Breast epithelium (tissue), 3 donors: ENCODE data around the gene EIF2S3B.

Source experiments
- CTCF ChIP-seq, 3 donors: fragments of 450-650 bp; IDR thresholded peaks; one replicate each; pipeline ENCODE4 v1.5.1; 2016 to 2017; ENCODE audit warnings: antibody characterized with exemption in 3 of 3, mild to moderate bottlenecking in 3 of 3, moderate library complexity in 3 of 3
- POLR2A ChIP-seq: fragments of 450-650 bp; IDR thresholded peaks from one replicate; pipeline ENCODE4 v1.6.1; 2016; ENCODE audit warnings: antibody characterized with exemption, mild to moderate bottlenecking, moderate library complexity

DNA sequence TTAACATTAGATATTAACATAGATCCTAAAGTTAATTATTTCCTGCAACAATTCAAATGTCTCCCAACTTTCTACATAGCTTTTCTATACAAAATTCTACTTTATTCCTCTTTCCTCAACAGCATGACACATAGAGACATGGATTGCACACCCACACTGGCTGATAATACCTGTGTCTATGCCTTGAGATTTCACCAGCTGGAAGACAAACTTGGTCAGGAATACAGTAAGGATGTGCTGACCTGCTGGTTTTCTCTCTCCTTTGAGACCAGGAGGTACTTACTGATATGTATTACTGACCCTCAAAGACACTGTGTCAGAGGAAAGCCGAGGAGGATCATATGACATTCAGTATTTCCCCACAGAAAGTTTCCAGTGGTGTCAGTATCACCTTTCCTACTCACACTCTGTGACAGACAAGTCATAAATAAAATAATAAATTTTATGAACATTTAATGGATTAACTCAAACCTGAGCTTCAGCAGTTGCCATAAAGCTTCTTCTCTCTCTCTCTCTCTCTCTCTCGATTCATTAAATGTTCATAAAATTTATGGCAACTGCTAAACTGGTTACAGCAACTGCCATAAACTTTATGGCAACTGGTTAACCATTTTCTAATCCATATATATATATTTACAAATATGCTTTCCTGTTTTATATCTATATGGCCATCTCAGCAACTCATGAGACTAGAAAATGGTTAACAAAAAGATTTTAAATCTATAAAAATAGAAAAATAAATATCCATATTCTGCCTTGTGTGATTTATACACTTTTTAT is 22.7 kb downstream of the EIF2S3B start:
- TF ChIP-seq POLR2A = no peak
- no peak for TF ChIP-seq CTCF (IDR thresholded peaks at IDR 0.05)
